GM19324 (cell line): ENCODE measurements around the gene TSPAN6.

Experiments used
- ATAC-seq: cut with Tn5 transposase; IDR thresholded peaks from one replicate; pipeline ENCODE4 v1.9.1; 2021; ENCODE audit warnings: mild to moderate bottlenecking, moderate library complexity; ENCODE audit not compliant: unreplicated experiment, low FRiP score

The TSPAN6 gene

DNA sequence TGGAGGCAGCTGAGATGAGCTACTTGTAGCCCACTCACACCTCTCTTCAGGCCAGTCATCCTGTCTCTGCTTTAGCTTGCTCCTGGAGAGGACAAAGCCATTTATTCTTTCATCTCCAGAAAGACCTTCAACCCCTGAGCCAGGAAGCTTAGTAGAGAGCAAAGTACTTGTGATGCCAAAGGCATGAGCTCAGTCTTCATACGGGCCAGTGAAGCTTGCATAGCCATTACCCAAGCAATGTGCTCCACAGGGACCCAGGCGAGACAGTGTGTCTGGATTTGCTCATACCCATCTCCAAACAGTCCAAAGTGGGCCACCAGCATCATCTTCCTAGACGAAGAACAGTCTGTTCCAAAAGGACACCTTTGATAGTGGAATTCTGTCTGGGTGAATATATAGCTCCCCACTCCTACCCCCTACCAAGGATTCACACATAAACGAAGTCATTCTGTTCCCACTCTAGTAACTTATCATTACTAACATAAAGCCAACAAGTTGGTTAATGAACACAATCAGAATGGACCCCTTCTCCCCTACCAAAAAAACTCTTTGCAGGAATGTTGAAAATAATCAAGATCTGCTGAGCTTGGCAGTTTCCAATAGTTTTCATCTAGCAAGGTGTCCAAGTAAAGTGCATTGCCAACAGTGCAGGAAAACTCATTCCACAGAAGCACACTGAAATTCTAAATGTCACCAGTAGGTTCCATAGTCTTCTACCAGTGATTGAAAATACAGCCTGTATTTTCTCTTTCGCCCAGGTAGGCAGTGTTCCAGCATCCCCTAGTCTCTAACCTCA is 45.2 kb downstream of the TSPAN6 start:
- no peak for ATAC-seq

DNA sequence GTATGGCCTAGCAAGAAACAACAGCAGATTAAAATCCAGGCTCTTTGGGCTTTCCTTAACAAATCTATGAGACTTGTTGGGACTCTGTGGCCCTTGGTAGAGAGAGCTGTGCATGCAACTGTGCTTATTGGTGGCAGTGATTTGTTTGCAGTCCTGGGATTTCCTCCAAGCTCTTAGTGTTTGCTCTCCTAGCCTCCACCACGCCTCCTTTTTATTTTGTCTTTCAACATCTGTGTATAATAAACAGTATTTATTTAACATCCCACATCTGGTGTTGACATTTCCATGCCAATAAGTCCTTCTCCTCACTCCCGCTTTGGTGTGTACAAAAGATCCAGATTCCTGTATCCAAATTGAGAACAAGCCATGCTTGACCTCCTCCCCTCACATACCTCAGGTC is 48.7 kb downstream of the TSPAN6 start:
- no peak for ATAC-seq

DNA sequence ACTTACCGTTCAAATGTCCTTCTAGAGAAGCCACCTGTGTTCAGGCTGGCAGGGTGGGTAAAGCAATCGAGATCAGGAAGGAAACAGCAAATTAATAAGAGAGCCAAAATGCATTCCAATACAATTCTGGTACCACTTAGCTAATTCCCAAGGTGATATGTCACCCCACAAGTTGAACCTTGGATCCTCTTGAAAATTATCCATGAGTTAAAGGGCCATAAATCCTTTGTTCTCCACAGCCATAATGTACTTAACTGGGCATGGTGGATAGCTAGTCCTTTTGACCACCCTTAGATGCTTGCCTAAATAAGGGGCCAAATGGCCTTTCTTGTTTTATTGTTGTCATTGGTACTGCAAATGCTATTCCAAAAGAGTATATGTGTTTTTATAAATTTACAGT is 49.9 kb downstream of the TSPAN6 start:
- ATAC-seq = no peak

DNA sequence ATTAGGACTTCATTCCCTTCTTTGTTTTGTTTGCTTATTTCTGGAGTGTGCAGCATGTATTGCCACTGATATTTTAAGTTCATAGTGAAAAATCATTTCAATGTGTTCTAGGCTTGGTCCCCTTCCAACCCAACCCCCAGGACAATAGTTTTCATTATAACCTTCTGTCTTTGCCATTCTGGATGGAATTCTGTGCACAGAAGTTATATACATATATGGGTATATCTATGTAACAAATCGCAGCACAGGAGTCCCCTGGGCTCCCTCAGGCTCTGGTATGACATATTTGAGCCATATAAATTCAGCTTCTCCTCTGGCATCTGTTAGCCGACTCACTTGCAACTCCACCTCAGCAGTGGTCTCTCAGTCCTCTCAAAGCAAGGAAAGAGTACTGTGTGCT is 52.0 kb downstream of the TSPAN6 start, which contains the start of gene TNMD:
Gene TNMD (plus strand): TSS at position 326 of the 400 bp plus-strand sequence. CDS start 83 bp downstream, outside the sequence.
- ATAC-seq = no peak
